Ovary (tissue), 9 donors: Measurements from ENCODE around the gene PUS3. TPM values are rescaled to one million over a fixed set of nuclear protein-coding genes. Genes with fewer than 3 reads are reported as not detected.

Source experiments
- DNase-seq, 5 donors: peaks; one replicate each; pipeline ENCODE4 v3.0.0-alpha.2; 2019 to 2020
- H3K27ac ChIP-seq, 2 donors: fragments of 200-600 bp; one replicate each; pipeline versions ENCODE4 v1.5.1 to v1.8.0; 2019 to 2022
- H3K27me3 ChIP-seq: fragments of 200-600 bp; one replicate; pipeline ENCODE4 v1.8.0; 2022
- H3K36me3 ChIP-seq: fragments of 200-600 bp; sonication (generic); one replicate; pipeline ENCODE4 v1.5.1; 2019
- H3K4me1 ChIP-seq: one replicate; pipeline ENCODE4 v1.8.1; 2013; ENCODE audit warnings: mild to moderate bottlenecking, moderate library complexity; ENCODE audit not compliant: insufficient read depth
- H3K4me3 ChIP-seq: fragments of 200-600 bp; sonication (generic); one replicate; pipeline ENCODE4 v1.5.1; 2017
- H3K9me3 ChIP-seq, 2 donors: fragments of 200-600 bp in 1 of 2; sonication (generic) in 1 of 2; one replicate each; pipeline versions ENCODE4 v1.5.1 to v1.8.1; 2013 to 2019; ENCODE audit warnings: mild to moderate bottlenecking in 1 of 2, moderate library complexity in 1 of 2
- EP300 ChIP-seq: sonication (generic); formaldehyde crosslinking; IDR thresholded peaks from one replicate; pipeline ENCODE4 v1.6.1; 2017; ENCODE audit warnings: antibody characterized with exemption
- POLR2A ChIP-seq: fragments of 450-650 bp; IDR thresholded peaks from one replicate; pipeline ENCODE4 v1.6.1; 2017; ENCODE audit warnings: antibody characterized with exemption, mild to moderate bottlenecking, moderate library complexity
- WGBS, 3 donors: extraction: QIAGEN DNeasy Blood & Tissue Kit in 1 of 3; methylation state at CpG; one replicate each; pipeline versions ENCODE4 v1.1.5 to v1.1.7; 2013 to 2017; 5-methylcytosine and 5-hydroxymethylcytosine counted together
- intact Hi-C, 4 donors: fragments of 100-400 bp; cut with DNase I; formaldehyde crosslinking; loops; one replicate each; pipeline versions ENCODE4 v1.11.0 to v1.15.1; 2022 to 2023
- polyA plus RNA-seq, 2 donors: library from polyadenylated mRNA; stranded (reverse); fragments of 200-250 nt in 1 of 2; fragments of 350-450 nt in 1 of 2; fragmentation: Illumina TruSeq in 1 of 2; extraction: RNeasy Lipid Tissue Mini Kit (QIAGEN cat#74804) in 1 of 2; gene quantifications; one replicate each; pipeline ENCODE4 v1.2.3, GENCODE V29; 2013 to 2014
- total RNA-seq, 7 donors: library from RNA; depleted of rRNA in 2 of 7; stranded (reverse); fragments of >200 nt in 2 of 7; fragmentation: NEBNext Ultra II Directional in 3 of 7; extraction: Animal tissue kit (Norgen Biotek cat#: 25700) in 3 of 7; gene quantifications; one replicate each; pipeline versions ENCODE4 v1.1.0 to v1.2.4, GENCODE V29; 2016 to 2023
- TF ChIP-seq, protein P1 (sequence below), 3 donors: fragments of 450-650 bp in 2 of 3; fragments of 200-600 bp in 1 of 3; IDR thresholded peaks; one replicate each; pipeline versions ENCODE4 v1.5.1 to v1.8.0; 2016 to 2022; ENCODE audit warnings: antibody characterized with exemption in 3 of 3, mild to moderate bottlenecking in 1 of 3
- donor health status: DM: no; HTN: no; CAD: no; lungs with moderate emphysema.
- donor health status: DM: no; HTN: no; CAD: no.
- donor health status: Bipolar disorder and iron deficiency.
- donor health status: DM: yes; HTN: yes; CAD: no.
- donor health status: DM: no; HTN: no; CAD: no.
- donor health status: DM: yes; HTN: yes; CAD: no.

The PUS3 gene
- total and polyA plus RNA-seq, 9 donors = 3.8 to 16.7 (median 8.9) TPM

DNA sequence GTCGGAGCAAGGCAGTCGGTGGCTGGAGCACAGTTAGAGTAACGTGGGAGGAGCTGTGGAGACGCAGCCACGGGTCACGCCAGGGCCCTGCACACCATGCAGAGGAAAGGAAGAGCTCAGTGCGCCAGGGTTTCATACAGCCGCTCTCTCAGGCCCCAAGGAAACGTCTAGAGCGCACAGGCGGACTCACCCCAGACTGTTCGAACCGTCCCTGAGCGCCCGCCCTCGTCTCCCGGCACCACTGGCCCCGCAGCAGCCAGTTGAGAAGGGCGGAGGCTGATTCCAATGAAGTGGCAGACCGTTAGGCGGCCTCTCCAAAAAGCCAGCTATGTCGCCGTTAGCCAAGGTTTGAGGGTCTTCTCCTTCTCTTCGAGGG, 16.0 kb downstream of the PUS3 start:
- H3K36me3 ChIP-seq = no peaks in the 10 kb centered on the region
- peak overlapping the region in 1 of 2 donors; percentile 85 for H3K27ac ChIP-seq
- WGBS, 3 donors = 7 to 23% (median 20%) methylated on average over 24 of the region's 24 CpGs
- peaks cover 5% of the 10 kb centered on the region for H3K4me1 ChIP-seq
- peak in 4 of 5 donors; percentile 33 to 61 (median 45) for DNase-seq
- TF ChIP-seq EP300 (no peak), POLR2A (no peak)
- TF ChIP-seq, protein P1, sequence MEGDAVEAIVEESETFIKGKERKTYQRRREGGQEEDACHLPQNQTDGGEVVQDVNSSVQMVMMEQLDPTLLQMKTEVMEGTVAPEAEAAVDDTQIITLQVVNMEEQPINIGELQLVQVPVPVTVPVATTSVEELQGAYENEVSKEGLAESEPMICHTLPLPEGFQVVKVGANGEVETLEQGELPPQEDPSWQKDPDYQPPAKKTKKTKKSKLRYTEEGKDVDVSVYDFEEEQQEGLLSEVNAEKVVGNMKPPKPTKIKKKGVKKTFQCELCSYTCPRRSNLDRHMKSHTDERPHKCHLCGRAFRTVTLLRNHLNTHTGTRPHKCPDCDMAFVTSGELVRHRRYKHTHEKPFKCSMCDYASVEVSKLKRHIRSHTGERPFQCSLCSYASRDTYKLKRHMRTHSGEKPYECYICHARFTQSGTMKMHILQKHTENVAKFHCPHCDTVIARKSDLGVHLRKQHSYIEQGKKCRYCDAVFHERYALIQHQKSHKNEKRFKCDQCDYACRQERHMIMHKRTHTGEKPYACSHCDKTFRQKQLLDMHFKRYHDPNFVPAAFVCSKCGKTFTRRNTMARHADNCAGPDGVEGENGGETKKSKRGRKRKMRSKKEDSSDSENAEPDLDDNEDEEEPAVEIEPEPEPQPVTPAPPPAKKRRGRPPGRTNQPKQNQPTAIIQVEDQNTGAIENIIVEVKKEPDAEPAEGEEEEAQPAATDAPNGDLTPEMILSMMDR (IDR thresholded peaks at IDR 0.05) = no peak
- intact Hi-C loops = no loop called here
- no peaks in the 10 kb centered on the region for H3K9me3 ChIP-seq
- H3K4me3 ChIP-seq = peak overlapping the region; percentile 92
- H3K27me3 ChIP-seq = no peaks in the 10 kb centered on the region

DNA sequence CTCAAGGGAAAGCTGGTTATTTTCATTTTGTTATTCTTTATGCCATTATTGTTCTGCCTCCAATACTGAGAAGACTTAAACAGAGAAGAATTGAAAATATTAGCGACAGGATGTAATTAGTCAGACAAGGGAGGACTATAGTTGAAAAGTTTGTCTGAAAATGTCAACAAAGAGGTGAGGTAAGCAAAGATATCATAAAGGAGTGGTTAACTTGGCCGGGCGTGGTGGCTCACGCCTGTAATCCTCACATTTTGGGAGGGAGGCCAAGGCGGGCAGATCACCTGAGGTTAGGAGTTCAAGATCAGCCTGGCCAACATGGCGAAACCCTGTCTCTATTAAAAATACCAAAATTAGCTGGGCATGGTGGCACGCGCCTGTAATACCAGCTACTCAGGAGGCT, 19.6 kb downstream of the PUS3 start:
- TF ChIP-seq POLR2A = no peak
- no peak for TF ChIP-seq EP300
- TF ChIP-seq, protein P1 (IDR thresholded peaks at IDR 0.05) = no peak
- DNase-seq = no peak
- H3K4me1 ChIP-seq = peaks cover 2% of the 10 kb centered on the region
- 82 to 83% (median 83%) methylated on average over 8 of the region's 8 CpGs for WGBS, 3 donors
- no peaks in the 10 kb centered on the region for H3K36me3 ChIP-seq
- no peak overlapping the region for H3K4me3 ChIP-seq
- no peaks in the 10 kb centered on the region for H3K27me3 ChIP-seq
- H3K27ac ChIP-seq = no peak overlapping the region
- intact Hi-C loops = no loop called here
- H3K9me3 ChIP-seq = no peaks in the 10 kb centered on the region

DNA sequence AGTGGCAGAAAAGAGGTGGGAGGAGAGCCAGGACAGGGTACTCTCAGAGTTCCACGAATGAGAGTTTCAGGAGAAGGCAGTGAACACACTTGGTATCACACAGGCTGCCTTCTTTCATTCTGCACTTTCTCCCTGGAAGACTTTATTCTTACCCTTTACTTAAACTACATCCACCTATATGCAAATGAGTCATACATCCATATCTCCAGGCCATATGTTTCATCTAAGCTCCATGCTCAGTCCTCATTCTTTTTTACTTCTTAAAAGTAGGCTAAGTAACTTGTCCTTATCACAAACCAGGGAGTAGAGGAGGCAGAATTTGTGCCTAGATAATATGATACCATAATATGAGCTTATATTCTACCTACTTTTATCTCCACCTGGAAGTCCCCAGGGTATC, 21.7 kb downstream of the PUS3 start:
- no peak overlapping the region for H3K27ac ChIP-seq
- H3K4me3 ChIP-seq = no peak overlapping the region
- WGBS, 3 donors = 78 to 80% (median 78%) methylated on average over 1 of the region's 1 CpG
- no peak for DNase-seq
- TF ChIP-seq POLR2A = no peak
- no peak for TF ChIP-seq EP300
- TF ChIP-seq, protein P1 (IDR thresholded peaks at IDR 0.05) = no peak
- no peaks in the 10 kb centered on the region for H3K27me3 ChIP-seq
- intact Hi-C loops = no loop called here
- H3K36me3 ChIP-seq = no peaks in the 10 kb centered on the region
- no peaks in the 10 kb centered on the region for H3K9me3 ChIP-seq
- H3K4me1 ChIP-seq = no peaks in the 10 kb centered on the region

DNA sequence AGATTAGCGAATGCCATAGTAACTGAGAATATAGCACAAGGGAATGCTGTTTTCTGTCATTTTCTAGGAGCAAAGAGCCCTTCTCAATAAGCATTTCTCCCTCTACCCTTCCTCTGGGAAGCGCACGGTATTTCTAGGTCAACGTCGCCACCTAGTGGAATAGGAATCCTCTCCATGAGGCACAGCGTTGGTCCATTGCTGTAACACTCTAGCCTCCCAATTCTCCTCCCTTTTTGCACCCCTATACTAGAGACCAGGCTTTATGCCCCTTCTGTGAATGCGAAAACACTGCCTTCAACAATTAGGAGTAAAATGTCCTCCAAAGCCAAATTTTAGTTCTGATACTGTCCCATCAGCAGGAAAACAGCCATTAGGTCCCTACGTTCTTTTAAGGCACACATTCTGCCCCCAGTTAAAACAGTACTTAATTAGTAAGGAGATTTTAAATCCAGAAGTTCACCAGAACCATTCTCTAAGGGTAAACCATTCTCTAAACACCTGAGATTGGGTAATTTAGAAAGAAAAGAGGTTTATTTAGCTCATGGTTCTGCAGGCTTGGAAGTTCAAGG, 28.4 kb downstream of the PUS3 start:
- Histone ChIP-seq H3K4me1 (no peaks in the 10 kb centered on the region), H3K36me3 (no peaks in the 10 kb centered on the region), H3K9me3 (no peaks in the 10 kb centered on the region), H3K4me3 (no peak overlapping the region), H3K27me3 (no peaks in the 10 kb centered on the region), H3K27ac (no peak overlapping the region)
- DNase-seq = peak in 4 of 5 donors; percentile 40 to 67 (median 55)
- WGBS, 3 donors = 7 to 9% (median 8%) methylated on average over 8 of the region's 8 CpGs
- TF ChIP-seq, protein P1 (IDR thresholded peaks at IDR 0.05) = peak; percentile 41 to 62 (median 60)
- no peak for TF ChIP-seq EP300
- intact Hi-C loops = loop anchor here in 1 of 4 donors (5.0 kb wide), 1 partner anchor 912 kb away; no protein-coding TSS in a partner anchor
